GM12878 (cell line): ENCODE measurements around the gene ACVR1B. TPM values are rescaled to one million over a fixed set of nuclear protein-coding genes. Genes with fewer than 3 reads are reported as not detected.

Source experiments
- ATAC-seq: fragments of 200-7000 bp; cut with Tn5 transposase; 3 replicates; pipeline ENCODE4 v1.9.1; 2020; ENCODE audit warnings: mild to moderate bottlenecking, moderate library complexity
- BruUV-seq: library from RNA; stranded (reverse); fragments of 400-500 nt; replicated peaks from 2 replicates; lab custom pipeline; 2021; lab: Mats Ljungman, UMichigan
- CTCF ChIA-PET: fragments of 300-600 bp; sonication (Branson Sonifier 250); formaldehyde crosslinking; extraction: SDS; loops from one replicate; lab custom pipeline; 2021; ENCODE audit warnings: inconsistent platforms; lab: Yijun Ruan, JAX
- POLR2A ChIA-PET: fragments of 350-600 bp; formaldehyde crosslinking; extraction: SDS; loops from one replicate; lab custom pipeline; 2021; ENCODE audit warnings: inconsistent platforms; lab: Charles Lee
- RAD21 ChIA-PET: fragments of 300-600 bp; sonication (Branson Sonifier 250); formaldehyde crosslinking; loops from one replicate; lab custom pipeline; 2023; ENCODE audit warnings: antibody characterized with exemption; ENCODE audit not compliant: unreplicated experiment; lab: Charles Lee
- SMC1A ChIA-PET: fragments of 300-600 bp; sonication (Branson Sonifier 250); formaldehyde crosslinking; loops from one replicate; lab custom pipeline; 2023; ENCODE audit not compliant: unreplicated experiment, uncharacterized antibody; lab: Charles Lee
- DNase-seq: peaks from one replicate; pipeline ENCODE4 v3.0.0-alpha.2; 2011; ENCODE audit warnings: low read depth, low spot score
- FAIRE-seq: peaks from 3 replicates; lab custom pipeline; 2011; peaks lifted over from hg19 to GRCh38; lab: Jason Lieb, UNC
- H2AFZ ChIP-seq: 2 replicates; pipeline ENCODE4 v1.6.0; 2011; ENCODE audit warnings: low read depth, low read length, control low read depth; ENCODE audit not compliant: control insufficient read depth
- H3K27ac ChIP-seq: 2 replicates; pipeline ENCODE4 v1.5.1; 2011; ENCODE audit warnings: control low read depth; ENCODE audit not compliant: control insufficient read depth, insufficient read depth
- H3K27me3 ChIP-seq, 2 experiments: replicated peaks in 1 of 2; 2 replicates each; pipeline versions ENCODE4 v1.6.0 to v1.6.1; 2011; ENCODE audit warnings: low read length in 1 of 2; ENCODE audit not compliant: control insufficient read depth in 2 of 2, insufficient read depth in 2 of 2
- H3K36me3 ChIP-seq, 2 experiments: 2 replicates each; pipeline ENCODE4 v1.5.1; 2011; ENCODE audit warnings: low read length in 1 of 2; ENCODE audit not compliant: control insufficient read depth in 2 of 2, insufficient read depth in 2 of 2
- H3K4me1 ChIP-seq: 2 replicates; pipeline ENCODE4 v1.6.1; 2011; ENCODE audit warnings: mild to moderate bottlenecking, low read length, moderate library complexity, mixed read lengths; ENCODE audit not compliant: control insufficient read depth, insufficient read depth
- H3K4me2 ChIP-seq: 2 replicates; pipeline ENCODE4 v1.6.0; 2011; ENCODE audit warnings: control low read depth; ENCODE audit not compliant: control insufficient read depth, insufficient read depth
- H3K4me3 ChIP-seq: fragments of 200-600 bp; sonication (generic); 2 replicates; pipeline ENCODE4 v1.5.1; 2016
- H3K79me2 ChIP-seq: 2 replicates; pipeline ENCODE4 v1.6.0; 2011; ENCODE audit warnings: low read length; ENCODE audit not compliant: control insufficient read depth, insufficient read depth
- H3K9ac ChIP-seq: 2 replicates; pipeline ENCODE4 v1.8.0; 2011; ENCODE audit warnings: low read length, control low read depth, mixed read lengths; ENCODE audit not compliant: control insufficient read depth, insufficient read depth
- H3K9me3 ChIP-seq: replicated peaks from 3 replicates; pipeline ENCODE4 v1.5.1; 2011; ENCODE audit warnings: mild to moderate bottlenecking, low read length; ENCODE audit not compliant: control insufficient read depth, insufficient read depth
- H4K20me1 ChIP-seq: 2 replicates; pipeline ENCODE4 v1.6.0; 2011; ENCODE audit not compliant: control insufficient read depth, insufficient read depth
- ATF7 ChIP-seq: fragments of 450-650 bp; IDR thresholded peaks from 2 replicates; pipeline ENCODE4 v1.6.1; 2016; ENCODE audit warnings: low read depth, mild to moderate bottlenecking
- CHD4 ChIP-seq: fragments of 200-600 bp; sonication (generic); IDR thresholded peaks from 2 replicates; pipeline ENCODE4 v1.6.1; 2016; ENCODE audit warnings: mild to moderate bottlenecking
- DPF2 ChIP-seq: fragments of 450-650 bp; IDR thresholded peaks from 2 replicates; pipeline ENCODE4 v1.6.1; 2017; ENCODE audit warnings: mild to moderate bottlenecking
- JUNB ChIP-seq: IDR thresholded peaks from 2 replicates; pipeline ENCODE4 v1.6.1; 2016; ENCODE audit warnings: antibody characterized with exemption, mild to moderate bottlenecking
- MXI1 ChIP-seq: fragments of 150-350 bp; IDR thresholded peaks from 2 replicates; pipeline ENCODE4 v1.6.1; 2011; ENCODE audit warnings: low read depth, mild to moderate bottlenecking, inconsistent platforms, low read length, improper control_type of control experiment
- NR2F1 ChIP-seq: fragments of 450-650 bp; conservative IDR thresholded peaks from 2 replicates; pipeline ENCODE4 v1.6.1; 2017; ENCODE audit warnings: mild to moderate bottlenecking
- NRF1 ChIP-seq: conservative IDR thresholded peaks from 2 replicates; pipeline ENCODE4 v1.6.1; 2011; ENCODE audit warnings: mild to moderate bottlenecking, low read depth, low read length, improper control_type of control experiment
- WRNIP1 ChIP-seq: IDR thresholded peaks from 2 replicates; pipeline ENCODE4 v1.6.1; 2011; ENCODE audit warnings: low read depth, low read length, improper control_type of control experiment, borderline replicate concordance
- ZNF622 ChIP-seq: fragments of 450-650 bp; IDR thresholded peaks from 2 replicates; pipeline ENCODE4 v1.6.1; 2017; ENCODE audit warnings: mild to moderate bottlenecking, inconsistent platforms
- ZNF687 ChIP-seq: fragments of 450-650 bp; IDR thresholded peaks from 2 replicates; pipeline ENCODE4 v1.6.1; 2017; ENCODE audit warnings: mild to moderate bottlenecking, moderate library complexity
- WGBS: methylation state at CpG from one replicate; pipeline ENCODE4 v1.1.6; 2016; ENCODE audit warnings: low lambda C conversion rate; ENCODE audit not compliant: insufficient replicate concordance, insufficient coverage; ENCODE audit errors: missing lambda C conversion rate; 5-methylcytosine and 5-hydroxymethylcytosine counted together
- in situ Hi-C: fragments of 300-500 bp; cut with MboI; formaldehyde crosslinking; loops from 9 replicates; pipeline ENCODE4 v1.14.3; 2018; ENCODE audit warnings: mixed read lengths
- intact Hi-C: fragments of 100-400 bp; cut with micrococcal nuclease; formaldehyde crosslinking; loops from one replicate; pipeline ENCODE4 v1.14.2; 2022; ENCODE audit not compliant: unreplicated experiment
- polyA plus RNA-seq, 11 experiments: library from polyadenylated mRNA; depleted of rRNA in 4 of 11; unstranded in 6 of 11; stranded (reverse) in 5 of 11; fragments of >200 nt; fragmentation: Nextera tagmentation in 4 of 11; fragmentation: Illumina TruSeq in 1 of 11; extraction: Ambion mirVana in 4 of 11; extraction: Trizol in 1 of 11; gene quantifications; 1 replicate in 1 of 11; 2 replicates in 10 of 11; pipeline versions ENCODE4 v1.2.1 to v1.2.3, GENCODE V29; 2011 to 2016; ENCODE audit warnings: inconsistent platforms in 2 of 11, missing spikeins in 2 of 11, low read depth in 1 of 11
- total RNA-seq, 4 experiments: library from RNA; depleted of rRNA in 3 of 4; stranded (reverse); fragments of >200 nt in 3 of 4; fragmentation: Illumina TruSeq in 1 of 4; extraction: Trizol in 1 of 4; gene quantifications; 2 replicates each; pipeline versions ENCODE4 v1.2.1 to v1.2.3, GENCODE V29; 2013 to 2021

Gene ACVR1B
- total and polyA plus RNA-seq, 10 of the 15 experiments (the other 5 are each of a cell fraction or from before 2014, with no cell fraction given): 0.02 to 0.69 (median 0.16) TPM; not detected in 2

DNA sequence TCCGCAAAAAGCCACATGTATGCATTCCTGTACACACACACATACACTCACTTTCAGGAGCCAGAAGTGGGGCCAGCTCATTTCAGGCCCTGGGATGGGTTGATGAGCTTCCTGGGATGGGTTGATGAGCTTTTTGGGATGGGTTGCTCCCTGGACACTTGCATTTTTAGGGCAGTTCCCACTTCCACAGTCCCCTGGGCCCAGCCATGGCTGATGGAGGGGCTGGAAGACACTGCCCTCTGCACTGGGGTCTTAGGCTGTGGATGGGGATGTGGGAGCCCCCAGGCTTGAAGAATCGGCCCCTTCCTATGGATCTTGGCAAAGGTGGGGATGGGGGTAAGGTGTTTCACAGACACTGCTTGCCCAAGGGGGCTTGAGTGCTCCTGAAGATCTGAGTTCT is 31.5 kb upstream of the ACVR1B start (continued):
- no peak for TF ChIP-seq CHD4
- no peak for TF ChIP-seq WRNIP1
- TF ChIP-seq NR2F1: no peak
- no peak for TF ChIP-seq ZNF622
- no peak for TF ChIP-seq MXI1
- no peak for TF ChIP-seq ATF7
- TF ChIP-seq ZNF687: no peak

GRCh38 chr12:51921017-51921725 is 30.3 kb upstream of the ACVR1B start:
- Histone ChIP-seq H3K9ac (no peak overlapping the region), H3K4me2 (no peak overlapping the region), H3K79me2 (no peaks in the 10 kb centered on the region), H3K4me3 (no peak overlapping the region), H2AFZ (no peak overlapping the region), H3K27ac (no peak overlapping the region), H3K9me3 (no peaks in the 10 kb centered on the region), H3K4me1 (peaks cover 35% of the 10 kb centered on the region), H3K36me3 (no peaks in the 10 kb centered on the region), H3K27me3 (no peaks in the 10 kb centered on the region), H4K20me1 (no peaks in the 10 kb centered on the region)
- 15% methylated on average over 7 of the region's 7 CpGs for WGBS
- DNase-seq (no peak), FAIRE-seq (no peak), ATAC-seq (no peak)
- ChIA-PET POLR2A (no interaction called here), SMC1A (interaction anchor here (1.3 kb wide), 1 partner anchor 12 kb away, joined by 4 read pairs; no protein-coding TSS in a partner anchor), CTCF (interaction anchor here (0.6 to 2.2 kb wide), 4 partner anchors 9 to 328 kb away, joined by 3 to 12 read pairs (median 6); no protein-coding TSS in a partner anchor), RAD21 (interaction anchor here (0.5 to 1.0 kb wide), 2 partner anchors 50 to 111 kb away, joined by 3 read pairs; no protein-coding TSS in a partner anchor)
- BruUV-seq: no TSS peak
- TF ChIP-seq JUNB (no peak), ZNF622 (no peak), DPF2 (no peak), NRF1 (no peak)
- in situ Hi-C loops: no loop called here
- intact Hi-C loops: no loop called here
